IPS-NIHi7 (cell line): Measurements from ENCODE around the gene UPF3A.
"Not testable (repeated sequence)": the region's sequence is repeated elsewhere in the genome, so short reads cannot be mapped to it uniquely, and the experiment has no call there.

ENCODE experiments used
- DNase-seq: peaks from one replicate; pipeline ENCODE4 v3.0.0; 2012; ENCODE audit warnings: mixed read lengths; ENCODE audit errors: extremely low spot score

UPF3A gene

GRCh38 chr13:114334305-114335053 lies 53.1 kb downstream of the UPF3A start:
- no peak for DNase-seq

- not testable (repeated sequence) for DNase-seq
Measured at GRCh38 chr13:114336457-114336856, 55.1 kb downstream of the UPF3A start.

- DNase-seq = no peak
Measured at GRCh38 chr13:114338959-114339358, 57.6 kb downstream of the UPF3A start.

GRCh38 chr13:114339857-114340534 lies 58.6 kb downstream of the UPF3A start:
- DNase-seq = no peak

- DNase-seq = no peak
Measured at GRCh38 chr13:114341003-114341777, 59.8 kb downstream of the UPF3A start.

- not testable (repeated sequence) for DNase-seq
Measured at GRCh38 chr13:114347256-114347655, 65.9 kb downstream of the UPF3A start.

- not testable (repeated sequence) for DNase-seq
Measured at GRCh38 chr13:114352763-114353162, 71.4 kb downstream of the UPF3A start.

GRCh38 chr13:114353382-114353781 lies 72.0 kb downstream of the UPF3A start:
- DNase-seq = not testable (repeated sequence)
